Testis (tissue), 3 donors: Measurements from ENCODE around the gene ZNF133. TPM values are rescaled to one million over a fixed set of nuclear protein-coding genes. Genes with fewer than 3 reads are reported as not detected.

Experiments
- DNase-seq: peaks from one replicate; pipeline ENCODE4 v3.0.0-alpha.2; 2019
- H3K27ac ChIP-seq, 2 donors: fragments of 200-600 bp; sonication (generic); one replicate each; pipeline ENCODE4 v1.5.1; 2019
- H3K27me3 ChIP-seq: fragments of 200-600 bp; sonication (generic); one replicate; pipeline ENCODE4 v1.5.1; 2019
- H3K36me3 ChIP-seq: fragments of 200-600 bp; sonication (generic); one replicate; pipeline ENCODE4 v1.5.1; 2017; ENCODE audit warnings: low read depth; ENCODE audit errors: missing control alignments
- H3K4me1 ChIP-seq: fragments of 200-600 bp; sonication (generic); one replicate; pipeline ENCODE4 v1.5.1; 2019
- H3K4me3 ChIP-seq, 2 donors: fragments of 200-600 bp; sonication (generic); one replicate each; pipeline ENCODE4 v1.5.1; 2017 to 2019
- H3K9me3 ChIP-seq: fragments of 200-600 bp; sonication (generic); one replicate; pipeline ENCODE4 v1.5.1; 2017
- POLR2A ChIP-seq: fragments of 450-650 bp; IDR thresholded peaks from one replicate; pipeline ENCODE4 v1.6.1; 2017; ENCODE audit warnings: antibody characterized with exemption, mild to moderate bottlenecking, moderate library complexity
- WGBS, 2 donors: methylation state at CpG; one replicate each; pipeline ENCODE4 v1.1.5; 2018; 5-methylcytosine and 5-hydroxymethylcytosine counted together
- intact Hi-C: fragments of 100-400 bp; cut with DNase I; formaldehyde crosslinking; loops from one replicate; pipeline ENCODE4 v1.15.1; 2023; ENCODE audit warnings: low total_unique reads
- polyA plus RNA-seq: library from polyadenylated mRNA; stranded (reverse); fragments of 350-450 nt; fragmentation: Illumina TruSeq; extraction: RNeasy Lipid Tissue Mini Kit (QIAGEN cat#74804); gene quantifications from one replicate; pipeline ENCODE4 v1.2.3, GENCODE V29; 2014; ENCODE audit warnings: low read depth, low replicate concordance; ENCODE audit not compliant: insufficient read depth
- total RNA-seq, 2 donors: library from RNA; depleted of rRNA; stranded (reverse); fragments of >200 nt; gene quantifications; one replicate each; pipeline ENCODE4 v1.2.3, GENCODE V29; 2016
- TF ChIP-seq, protein P1 (sequence below), 3 experiments: fragments of 450-650 bp in 2 of 3; fragments of 200-600 bp in 1 of 3; sonication (generic) in 1 of 3; IDR thresholded peaks; one replicate each; pipeline ENCODE4 v1.5.1; 2016 to 2019; ENCODE audit warnings: antibody characterized with exemption in 3 of 3, mild to moderate bottlenecking in 2 of 3, moderate library complexity in 1 of 3

Gene ZNF133
- total and polyA plus RNA-seq, 3 donors from 2014 or later = 13.2 to 17.1 (median 17.0) TPM

DNA sequence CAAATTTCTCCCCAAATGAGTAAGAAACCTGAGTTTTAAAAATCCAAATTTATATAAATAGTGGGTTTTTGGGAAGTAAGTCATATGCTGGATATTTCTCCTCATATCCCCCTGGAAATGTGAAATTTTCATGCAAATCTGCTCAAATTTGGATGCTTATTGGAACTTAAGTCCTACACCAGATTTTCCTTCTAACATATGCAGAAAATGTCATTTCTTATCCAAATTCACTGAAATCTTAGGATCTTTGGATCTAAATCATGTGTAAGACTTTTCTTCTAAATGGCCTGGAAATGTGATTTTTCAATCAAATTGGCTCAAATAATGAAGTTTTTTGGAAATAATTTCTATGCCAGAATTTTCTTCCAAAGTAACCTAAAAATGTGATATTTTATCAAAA lies 33.0 kb downstream of the ZNF133 start:
- Histone ChIP-seq H3K4me1 (no peaks in the 10 kb centered on the region), H3K4me3 (no peak overlapping the region), H3K27me3 (no peaks in the 10 kb centered on the region), H3K27ac (no peak overlapping the region), H3K36me3 (no peaks in the 10 kb centered on the region), H3K9me3 (no peaks in the 10 kb centered on the region)
- DNase-seq = no peak
- intact Hi-C loops = no loop called here
- TF ChIP-seq, protein P1, sequence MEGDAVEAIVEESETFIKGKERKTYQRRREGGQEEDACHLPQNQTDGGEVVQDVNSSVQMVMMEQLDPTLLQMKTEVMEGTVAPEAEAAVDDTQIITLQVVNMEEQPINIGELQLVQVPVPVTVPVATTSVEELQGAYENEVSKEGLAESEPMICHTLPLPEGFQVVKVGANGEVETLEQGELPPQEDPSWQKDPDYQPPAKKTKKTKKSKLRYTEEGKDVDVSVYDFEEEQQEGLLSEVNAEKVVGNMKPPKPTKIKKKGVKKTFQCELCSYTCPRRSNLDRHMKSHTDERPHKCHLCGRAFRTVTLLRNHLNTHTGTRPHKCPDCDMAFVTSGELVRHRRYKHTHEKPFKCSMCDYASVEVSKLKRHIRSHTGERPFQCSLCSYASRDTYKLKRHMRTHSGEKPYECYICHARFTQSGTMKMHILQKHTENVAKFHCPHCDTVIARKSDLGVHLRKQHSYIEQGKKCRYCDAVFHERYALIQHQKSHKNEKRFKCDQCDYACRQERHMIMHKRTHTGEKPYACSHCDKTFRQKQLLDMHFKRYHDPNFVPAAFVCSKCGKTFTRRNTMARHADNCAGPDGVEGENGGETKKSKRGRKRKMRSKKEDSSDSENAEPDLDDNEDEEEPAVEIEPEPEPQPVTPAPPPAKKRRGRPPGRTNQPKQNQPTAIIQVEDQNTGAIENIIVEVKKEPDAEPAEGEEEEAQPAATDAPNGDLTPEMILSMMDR (IDR thresholded peaks at IDR 0.05) = no peak
- TF ChIP-seq POLR2A = no peak

DNA sequence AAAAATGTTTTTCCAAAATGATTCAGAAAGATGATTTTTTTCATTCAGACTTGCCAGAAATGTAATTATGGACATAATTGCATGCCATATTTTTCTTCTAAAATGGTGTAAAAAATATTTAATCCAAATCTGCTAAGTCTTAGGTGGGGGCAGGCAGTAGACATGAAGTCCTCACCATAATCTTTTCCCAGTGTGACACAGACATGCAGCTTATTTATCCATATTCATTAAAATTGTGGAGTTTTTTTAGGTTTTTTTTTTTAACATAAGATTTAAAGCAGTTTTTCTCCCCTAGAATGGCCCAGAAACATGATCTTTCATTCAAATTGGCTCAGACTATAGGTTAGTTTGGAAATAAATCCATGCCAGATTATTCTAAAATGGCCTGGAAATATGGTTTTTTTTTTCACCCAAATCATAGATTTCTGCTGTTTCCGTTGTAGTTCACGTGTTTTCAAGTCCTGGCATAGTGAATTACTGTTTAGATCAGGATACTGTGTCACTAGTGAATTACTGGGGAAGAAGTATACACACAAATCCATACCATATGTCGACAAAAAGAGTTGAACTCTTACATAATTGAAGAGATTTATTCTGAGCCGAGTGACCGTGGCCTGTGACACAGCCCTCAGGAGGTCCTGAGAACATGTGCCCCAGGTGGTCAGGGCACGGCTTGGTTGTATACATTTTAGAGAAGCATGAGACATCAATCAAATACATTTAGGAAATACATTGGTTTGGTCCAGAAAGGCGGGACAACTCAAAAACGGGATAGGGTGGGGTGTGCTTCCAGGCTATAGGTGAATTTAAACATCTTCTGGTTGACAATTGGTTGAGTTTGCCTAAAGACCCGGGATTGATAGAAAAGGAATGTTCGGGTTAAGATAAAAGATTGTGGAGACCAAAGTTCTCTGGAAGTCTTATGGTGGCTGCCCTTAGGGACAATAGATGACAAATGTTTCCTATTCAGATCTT lies 33.9 kb downstream of the ZNF133 start:
- Histone ChIP-seq H3K36me3 (no peaks in the 10 kb centered on the region), H3K27me3 (no peaks in the 10 kb centered on the region), H3K4me3 (no peak overlapping the region), H3K4me1 (no peaks in the 10 kb centered on the region), H3K27ac (no peak overlapping the region), H3K9me3 (no peaks in the 10 kb centered on the region)
- DNase-seq = no peak
- intact Hi-C loops = no loop called here
- WGBS, 2 donors = 89 to 92% methylated on average over 10 of the region's 10 CpGs
- TF ChIP-seq, protein P1 (IDR thresholded peaks at IDR 0.05) = no peak
- no peak for TF ChIP-seq POLR2A

DNA sequence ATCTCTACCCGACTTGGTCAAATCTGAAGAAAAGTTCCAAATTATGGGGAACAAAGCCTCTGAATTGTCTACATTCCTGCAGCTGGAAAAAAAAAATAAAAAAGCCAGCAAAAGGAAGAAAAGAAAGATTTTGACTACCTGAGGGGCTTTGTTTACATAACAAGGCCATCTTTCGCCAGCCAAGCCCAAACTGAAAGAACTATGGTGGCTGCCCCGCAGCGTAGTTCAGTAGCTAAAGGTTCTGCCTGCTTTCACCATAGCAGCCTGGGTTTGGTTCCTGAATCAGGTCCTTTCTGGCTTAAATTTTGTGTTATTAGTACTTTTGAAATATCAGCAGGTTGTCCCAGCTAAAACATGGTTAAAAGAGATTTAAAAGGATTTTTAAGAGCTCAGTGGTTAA lies 35.4 kb downstream of the ZNF133 start:
- intact Hi-C loops = no loop called here
- H3K4me3 ChIP-seq = no peak overlapping the region
- H3K27ac ChIP-seq = no peak overlapping the region
- no peaks in the 10 kb centered on the region for H3K36me3 ChIP-seq
- DNase-seq = no peak
- no peak for TF ChIP-seq POLR2A
- TF ChIP-seq, protein P1 (IDR thresholded peaks at IDR 0.05) = no peak
- no peaks in the 10 kb centered on the region for H3K4me1 ChIP-seq
- H3K27me3 ChIP-seq = no peaks in the 10 kb centered on the region
- WGBS, 2 donors = 82 to 90% methylated on average over 4 of the region's 4 CpGs
- no peaks in the 10 kb centered on the region for H3K9me3 ChIP-seq

DNA sequence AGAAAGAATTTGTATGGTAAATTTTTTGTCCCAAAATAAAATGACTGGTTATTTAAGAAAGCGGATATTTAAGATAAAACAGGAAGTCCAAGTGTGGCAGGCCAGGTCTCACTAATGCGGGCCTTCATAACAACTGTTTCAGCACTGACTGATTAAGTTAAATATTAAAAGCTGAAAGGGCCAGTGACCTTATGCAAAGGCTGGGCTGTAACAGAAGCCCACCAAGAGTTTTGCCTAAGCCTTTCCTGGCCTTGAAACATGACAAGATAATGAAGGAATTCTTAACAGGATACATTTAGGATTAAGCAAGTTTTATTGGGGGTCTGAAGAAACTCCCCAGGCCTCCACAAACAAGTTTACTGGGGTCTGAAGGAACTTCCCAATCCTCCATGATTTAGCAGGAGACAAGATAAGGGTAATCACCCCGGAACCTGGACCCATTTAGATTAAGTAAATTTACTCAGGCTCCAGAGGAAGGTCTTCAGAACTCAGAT lies 36.3 kb downstream of the ZNF133 start:
- H3K27me3 ChIP-seq = no peaks in the 10 kb centered on the region
- H3K36me3 ChIP-seq = no peaks in the 10 kb centered on the region
- no peak overlapping the region for H3K4me3 ChIP-seq
- DNase-seq = no peak
- H3K4me1 ChIP-seq = no peaks in the 10 kb centered on the region
- no peaks in the 10 kb centered on the region for H3K9me3 ChIP-seq
- intact Hi-C loops = no loop called here
- no peak for TF ChIP-seq POLR2A
- TF ChIP-seq, protein P1 (IDR thresholded peaks at IDR 0.05) = no peak
- WGBS, 2 donors = 42 to 67% methylated on average over 3 of the region's 3 CpGs
- no peak overlapping the region for H3K27ac ChIP-seq
